K562 treated with DMSO at 1 percent for 4 hours (cell line): ENCODE data around the gene PCDHA8. TPM values are rescaled to one million over a fixed set of nuclear protein-coding genes. Genes with fewer than 3 reads are reported as not detected.

ENCODE experiments used
- total RNA-seq: library from RNA; unstranded; fragments of 300-600 nt; gene quantifications from 2 replicates; pipeline ENCODE4 v1.2.3, GENCODE V29; 2022; ENCODE audit not compliant: insufficient read depth

Gene PCDHA8
- total RNA-seq, 1 experiment from 2014 or later: not detected

Other genes starting within 250 kb of the PCDHA8 start
- 4.9 TPM in 1 of 2 replicates, not detected in the other for gene CD14, start 208.0 kb upstream of the PCDHA8 start, total RNA-seq
- 10.4 and 10.7 TPM in 2 replicates for gene TMCO6, start 201.7 kb upstream of the PCDHA8 start, total RNA-seq
- gene NDUFA2, start 193.6 kb upstream of the PCDHA8 start, total RNA-seq: 172 and 175 TPM in 2 replicates
- 149 and 176 TPM in 2 replicates for gene IK, start 193.4 kb upstream of the PCDHA8 start, total RNA-seq
- 43.1 and 46.0 TPM in 2 replicates for gene WDR55, start 176.3 kb upstream of the PCDHA8 start, total RNA-seq
- gene DND1, start 167.6 kb upstream of the PCDHA8 start, total RNA-seq: 3.3 and 7.0 TPM in 2 replicates
- gene HARS1, start 149.8 kb upstream of the PCDHA8 start, total RNA-seq: 43.5 and 55.6 TPM in 2 replicates
- gene HARS2, start 149.7 kb upstream of the PCDHA8 start, total RNA-seq: 10.2 and 15.1 TPM in 2 replicates
- 34.6 and 43.0 TPM in 2 replicates for gene ZMAT2, start 140.7 kb upstream of the PCDHA8 start, total RNA-seq
- not detected in 2 replicates for gene PCDHA1, start 55.0 kb upstream of the PCDHA8 start, total RNA-seq
- not detected in 2 replicates for gene PCDHA2, start 46.3 kb upstream of the PCDHA8 start, total RNA-seq
- gene PCDHA3, start 40.1 kb upstream of the PCDHA8 start, total RNA-seq: not detected in 2 replicates
- not detected in 2 replicates for gene PCDHA4, start 34.1 kb upstream of the PCDHA8 start, total RNA-seq
- gene PCDHA5, start 19.6 kb upstream of the PCDHA8 start, total RNA-seq: not detected in 2 replicates
- gene PCDHA6, start 13.2 kb upstream of the PCDHA8 start, total RNA-seq: not detected in 2 replicates
- not detected in 2 replicates for gene PCDHA7, start 6.9 kb upstream of the PCDHA8 start, total RNA-seq
- not detected in 2 replicates for gene PCDHA9, start 7.2 kb downstream of the PCDHA8 start, total RNA-seq
- not detected in 2 replicates for gene PCDHA10, start 14.7 kb downstream of the PCDHA8 start, total RNA-seq
- not detected in 2 replicates for gene PCDHA11, start 27.8 kb downstream of the PCDHA8 start, total RNA-seq
- gene PCDHA12, start 34.1 kb downstream of the PCDHA8 start, total RNA-seq: not detected in 2 replicates
- not detected in 2 replicates for gene PCDHA13, start 40.9 kb downstream of the PCDHA8 start, total RNA-seq
- not detected in 2 replicates for gene PCDHAC1, start 85.1 kb downstream of the PCDHA8 start, total RNA-seq
- not detected in 2 replicates for gene PCDHAC2, start 125.3 kb downstream of the PCDHA8 start, total RNA-seq
- not detected in 2 replicates for gene PCDHB1, start 210.2 kb downstream of the PCDHA8 start, total RNA-seq